Activated CD4-positive, alpha-beta T cell treated with anti-CD3 and anti-CD28 coated beads for 36 hours (primary cell): ENCODE measurements around the gene RFTN2. TPM values are rescaled to one million over a fixed set of nuclear protein-coding genes. Genes with fewer than 3 reads are reported as not detected.
A peak's percentile ranks its signal among the peaks of the same experiment; 100 is the strongest.
"Not testable (repeated sequence)": the region's sequence is repeated elsewhere in the genome, so short reads cannot be mapped to it uniquely, and the experiment has no call there.

ENCODE experiments used
- ATAC-seq: fragments of 200-7000 bp; cut with Tn5 transposase; one replicate; pipeline ENCODE4 v1.10.0; 2021; ENCODE audit warnings: mild to moderate bottlenecking, moderate library complexity
- CTCF ChIA-PET: fragments of 350-600 bp; sonication (Branson Sonifier 250); formaldehyde crosslinking; loops from one replicate; lab custom pipeline; 2021; ENCODE audit warnings: antibody characterized with exemption; lab: Charles Lee
- POLR2A ChIA-PET: fragments of 350-600 bp; sonication (Branson Sonifier 250); formaldehyde crosslinking; loops from one replicate; lab custom pipeline; 2021; ENCODE audit warnings: antibody characterized with exemption, inconsistent platforms; lab: Charles Lee
- DNase-seq: peaks from one replicate; pipeline ENCODE4 v3.0.0-alpha.2; 2020
- H3K27ac Mint-ChIP-seq: one replicate; pipeline ENCODE4 v1.8.0; 2021; ENCODE audit warnings: mixed read lengths
- H3K27me3 Mint-ChIP-seq: one replicate; pipeline ENCODE4 v1.8.0; 2021; ENCODE audit warnings: mixed read lengths
- H3K36me3 Mint-ChIP-seq: one replicate; pipeline ENCODE4 v1.8.0; 2021; ENCODE audit warnings: low read depth, mixed read lengths
- H3K4me1 Mint-ChIP-seq: one replicate; pipeline ENCODE4 v1.8.0; 2021; ENCODE audit warnings: mixed read lengths
- H3K4me3 Mint-ChIP-seq: one replicate; pipeline ENCODE4 v1.8.0; 2021; ENCODE audit warnings: mild to moderate bottlenecking, moderate library complexity, mixed read lengths
- H3K9me3 Mint-ChIP-seq: one replicate; pipeline ENCODE4 v1.8.0; 2021; ENCODE audit warnings: low read depth, mixed read lengths
- intact Hi-C, 2 experiments: fragments of 100-400 bp; cut with DNase I in 1 of 2; cut with micrococcal nuclease in 1 of 2; formaldehyde crosslinking; loops; one replicate each; pipeline versions ENCODE4 v1.14.2 to v1.15.1; 2022 to 2024; cut with DNase I, micrococcal nuclease
- total RNA-seq, 2 experiments: library from RNA; stranded (reverse); gene quantifications; one replicate each; pipeline ENCODE4 v1.2.3, GENCODE V29; 2021

RFTN2 gene
- total RNA-seq, 2 experiments from 2014 or later, result not detected

DNA sequence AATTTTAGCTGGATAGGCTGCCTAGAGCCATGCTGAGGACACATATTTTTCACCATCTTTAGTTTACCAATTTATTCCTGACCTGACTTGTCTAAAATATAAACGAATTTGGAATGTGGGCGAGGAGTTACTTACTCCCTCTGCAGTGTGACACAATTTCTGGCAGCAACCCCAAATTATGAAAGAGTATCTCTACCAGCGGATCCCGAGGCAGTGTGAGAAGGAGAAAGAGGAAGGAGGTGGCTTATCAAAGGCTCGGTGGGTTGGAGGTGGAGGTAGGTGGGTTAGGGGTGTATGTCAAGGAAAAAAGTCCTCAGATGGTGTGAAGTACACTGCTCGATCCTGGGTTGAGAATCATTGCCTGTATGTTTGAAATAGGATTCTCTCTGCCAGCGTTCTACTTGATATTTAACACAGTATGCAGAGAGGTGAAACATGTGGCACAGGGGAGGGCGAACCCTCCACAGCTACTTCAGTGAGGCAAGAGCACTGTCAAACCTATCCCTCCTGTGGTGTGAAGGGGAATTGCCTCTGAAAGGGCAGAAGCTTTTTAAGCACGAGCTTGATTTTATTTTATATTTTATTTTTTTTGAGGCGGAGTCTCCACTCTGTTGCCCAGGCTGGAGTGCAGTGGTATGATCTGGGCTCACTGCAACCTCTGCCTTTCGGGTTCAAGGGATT lies 76.0 kb downstream of the RFTN2 start:
- H3K4me1 Mint-ChIP-seq, result peaks cover 5% of the 10 kb centered on the region
- intact Hi-C loops, result no loop called here

DNA sequence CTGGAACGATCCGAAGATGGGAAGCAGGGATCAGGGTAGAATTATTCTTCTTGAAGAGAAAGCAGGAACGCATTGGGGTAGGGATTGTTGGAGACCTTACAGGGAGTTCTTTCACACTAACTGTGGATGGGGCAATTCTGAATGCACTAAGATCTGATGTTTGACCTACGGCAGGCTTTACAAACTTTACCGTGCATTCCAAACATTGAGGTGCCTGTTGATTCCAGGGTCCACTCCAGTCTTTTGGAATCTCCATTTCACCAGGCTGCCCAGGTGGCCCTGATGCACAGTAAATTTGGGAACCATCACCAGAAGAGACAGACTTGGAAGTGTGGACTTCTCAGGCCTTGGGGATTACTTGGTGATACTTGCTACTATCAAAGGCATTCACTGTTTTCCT lies 76.9 kb downstream of the RFTN2 start:
- H3K36me3 Mint-ChIP-seq, result no peaks in the 10 kb centered on the region
- CTCF ChIA-PET, result no interaction called here
- H3K27me3 Mint-ChIP-seq, result peaks cover 12% of the 10 kb centered on the region
- no peaks in the 10 kb centered on the region for H3K9me3 Mint-ChIP-seq
- H3K27ac Mint-ChIP-seq, result no peak overlapping the region
- no peak overlapping the region for H3K4me3 Mint-ChIP-seq
- intact Hi-C loops, result no loop called here
- no peak for DNase-seq
- peaks cover 5% of the 10 kb centered on the region for H3K4me1 Mint-ChIP-seq
- POLR2A ChIA-PET, result no interaction called here
- no peak for ATAC-seq

More for the DNA sequence above, 76.0 kb downstream of the RFTN2 start:
- POLR2A ChIA-PET, result interaction anchor here (1.1 kb wide), 1 partner anchor 99 kb away, joined by 3 read pairs; the partner anchor contains the start of genes HSPD1 and HSPE1
- no peak overlapping the region for H3K4me3 Mint-ChIP-seq
- DNase-seq, result peak; percentile 50
- H3K36me3 Mint-ChIP-seq, result no peaks in the 10 kb centered on the region
- CTCF ChIA-PET, result interaction anchor here (0.6 to 1.4 kb wide), 9 partner anchors 9 to 93 kb away, joined by 3 to 6 read pairs (median 3); no protein-coding TSS in a partner anchor
- H3K9me3 Mint-ChIP-seq, result no peaks in the 10 kb centered on the region
- ATAC-seq, result peak; percentile 89
- no peak overlapping the region for H3K27ac Mint-ChIP-seq
- H3K27me3 Mint-ChIP-seq, result peaks cover 12% of the 10 kb centered on the region

DNA sequence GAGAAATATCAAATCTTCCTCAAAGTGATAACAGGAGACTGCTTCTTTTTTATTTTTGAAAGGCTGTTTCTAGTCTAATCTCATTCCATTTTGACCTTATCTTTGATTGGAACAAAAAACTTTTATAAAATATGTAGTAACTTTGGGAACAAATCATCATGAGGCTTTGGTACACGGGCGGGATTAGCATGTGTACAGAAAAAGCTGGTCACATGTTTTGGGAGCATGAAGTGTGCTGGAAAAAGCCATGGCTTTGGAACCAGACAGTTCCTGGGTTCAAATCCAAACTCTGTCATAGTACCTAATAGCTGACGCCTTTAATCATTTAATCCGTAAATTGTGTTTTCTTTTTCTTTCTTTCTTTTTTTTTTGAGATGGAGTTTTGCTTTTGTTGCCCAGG lies 78.2 kb downstream of the RFTN2 start:
- H3K4me3 Mint-ChIP-seq, result no peak overlapping the region
- peaks cover 12% of the 10 kb centered on the region for H3K27me3 Mint-ChIP-seq
- DNase-seq, result no peak
- peaks cover 5% of the 10 kb centered on the region for H3K4me1 Mint-ChIP-seq
- H3K36me3 Mint-ChIP-seq, result no peaks in the 10 kb centered on the region
- ChIA-PET POLR2A (no interaction called here), CTCF (interaction anchor here (0.6 to 0.9 kb wide), 3 partner anchors 8 to 1741 kb away, joined by 3 to 4 read pairs (median 4); no protein-coding TSS in a partner anchor)
- ATAC-seq, result no peak
- H3K27ac Mint-ChIP-seq, result no peak overlapping the region
- H3K9me3 Mint-ChIP-seq, result no peaks in the 10 kb centered on the region
- intact Hi-C loops, result no loop called here

DNA sequence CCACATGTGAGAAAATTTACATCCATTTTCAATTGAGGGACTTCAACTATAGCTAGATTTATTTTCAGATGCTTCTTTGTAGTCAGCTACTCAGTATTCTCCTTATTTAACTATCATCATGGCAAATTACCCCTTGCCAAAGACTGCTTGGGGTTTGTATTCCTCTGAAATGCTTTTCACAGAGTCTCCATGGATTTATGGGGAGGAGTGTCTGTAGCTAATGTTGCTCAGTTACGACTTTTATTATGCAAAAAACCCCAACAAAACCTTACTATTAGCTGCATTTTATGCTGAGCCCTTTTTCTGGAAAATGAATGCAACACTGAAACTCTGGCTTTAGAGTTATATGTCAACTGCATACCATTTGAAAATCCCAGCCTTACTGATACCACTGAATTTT lies 78.6 kb downstream of the RFTN2 start:
- DNase-seq (no peak), ATAC-seq (no peak)
- H3K27me3 Mint-ChIP-seq, result peaks cover 12% of the 10 kb centered on the region
- H3K4me3 Mint-ChIP-seq, result no peak overlapping the region
- intact Hi-C loops, result no loop called here
- peaks cover 5% of the 10 kb centered on the region for H3K4me1 Mint-ChIP-seq
- no peaks in the 10 kb centered on the region for H3K36me3 Mint-ChIP-seq
- ChIA-PET POLR2A (interaction anchor here (0.7 kb wide), 1 partner anchor 10 kb away, joined by 6 read pairs; no protein-coding TSS in a partner anchor), CTCF (interaction anchor here (0.9 to 1.2 kb wide), 2 partner anchors 9 to 45 kb away, joined by 3 to 4 read pairs; no protein-coding TSS in a partner anchor)
- H3K9me3 Mint-ChIP-seq, result no peaks in the 10 kb centered on the region
- H3K27ac Mint-ChIP-seq, result no peak overlapping the region

DNA sequence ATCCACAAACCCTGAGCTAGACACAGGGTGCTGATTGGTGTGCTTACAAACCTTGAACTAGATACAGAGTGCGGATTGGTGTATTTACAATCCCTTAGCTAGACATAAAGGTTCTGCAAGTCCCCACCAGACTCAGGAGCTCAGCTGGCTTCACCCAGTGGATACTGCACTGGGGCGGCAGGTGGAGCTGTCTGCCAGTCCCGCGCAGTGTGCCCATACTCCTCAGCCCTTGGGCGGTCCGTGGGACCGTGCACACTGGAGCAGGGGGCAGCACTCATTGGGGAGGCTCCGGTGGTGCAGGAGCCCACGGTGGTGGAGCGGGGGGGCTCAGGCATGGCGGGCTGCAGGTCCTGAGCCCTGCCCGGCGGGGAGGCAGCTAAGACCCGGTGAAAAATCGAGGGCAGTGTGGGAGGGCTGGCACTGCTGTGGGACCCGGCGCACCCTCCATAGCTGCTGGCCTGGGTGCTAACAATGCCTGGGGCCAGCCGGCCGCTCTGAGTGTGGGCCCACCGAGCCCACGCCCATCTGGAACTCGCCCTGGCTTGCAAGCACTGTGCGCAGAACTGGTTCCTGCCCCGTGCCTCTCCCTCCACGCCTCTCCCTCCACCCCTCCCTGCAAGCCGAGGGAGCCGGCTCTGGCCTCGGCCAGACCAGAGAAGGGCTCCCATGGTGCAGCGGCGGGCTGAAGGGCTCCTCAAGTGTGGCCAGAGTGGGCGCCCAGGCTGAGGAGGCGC lies 83.9 kb downstream of the RFTN2 start:
- H3K4me3 Mint-ChIP-seq, result no peak overlapping the region
- no peaks in the 10 kb centered on the region for H3K36me3 Mint-ChIP-seq
- no peak for ATAC-seq
- intact Hi-C loops, result no loop called here
- no peak overlapping the region for H3K27ac Mint-ChIP-seq
- H3K27me3 Mint-ChIP-seq, result peaks cover 4% of the 10 kb centered on the region
- DNase-seq, result no peak
- no peaks in the 10 kb centered on the region for H3K9me3 Mint-ChIP-seq
- ChIA-PET CTCF (interaction anchor here (0.7 to 1.5 kb wide), 2 partner anchors 8 to 21 kb away, joined by 3 to 6 read pairs; no protein-coding TSS in a partner anchor), POLR2A (no interaction called here)
- no peaks in the 10 kb centered on the region for H3K4me1 Mint-ChIP-seq

DNA sequence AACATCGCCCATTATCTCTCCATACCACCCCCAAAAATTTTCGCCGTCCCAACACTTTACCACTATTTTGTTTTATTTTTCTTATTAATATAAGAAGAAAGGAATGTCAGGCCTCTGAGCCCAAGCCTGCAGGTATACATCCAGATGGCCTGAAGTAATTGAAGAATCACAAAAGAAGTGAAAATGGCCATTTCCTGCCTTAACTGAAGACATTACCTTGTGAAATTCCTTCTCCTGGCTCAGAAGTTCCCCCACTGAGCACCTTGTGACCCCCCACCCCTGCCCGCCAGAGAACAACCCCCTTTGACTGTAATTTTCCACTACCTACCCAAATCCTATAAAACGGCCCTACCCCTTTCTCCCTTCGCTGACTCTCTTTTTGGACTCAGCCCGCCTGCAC lies 88.1 kb downstream of the RFTN2 start:
- H3K4me3 Mint-ChIP-seq, intact Hi-C loops, DNase-seq, H3K27ac Mint-ChIP-seq, CTCF ChIA-PET, POLR2A ChIA-PET, H3K27me3 Mint-ChIP-seq, H3K36me3 Mint-ChIP-seq, H3K9me3 Mint-ChIP-seq, ATAC-seq, H3K4me1 Mint-ChIP-seq: not testable (repeated sequence)

DNA sequence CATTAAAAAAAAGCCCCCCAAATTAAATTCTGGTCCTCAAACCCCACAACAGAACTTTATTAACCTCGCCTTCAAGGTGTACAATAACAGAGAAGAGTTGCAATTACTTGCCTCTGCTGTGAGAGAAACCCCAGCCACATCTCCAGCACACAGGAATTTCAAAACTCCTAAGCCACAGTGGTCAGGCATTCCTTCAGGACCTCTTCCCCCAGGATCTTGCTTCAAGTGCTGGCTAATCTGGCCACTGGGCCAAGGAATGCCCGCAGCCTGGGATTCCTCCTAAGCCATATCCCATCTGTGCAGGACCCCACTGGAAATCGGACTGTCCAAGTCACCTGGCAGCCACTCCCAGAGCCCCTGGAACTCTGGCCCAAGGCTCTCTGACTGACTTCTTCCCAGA lies 95.2 kb downstream of the RFTN2 start:
- intact Hi-C loops, H3K27me3 Mint-ChIP-seq, POLR2A ChIA-PET, H3K4me3 Mint-ChIP-seq, H3K4me1 Mint-ChIP-seq, ATAC-seq, DNase-seq, H3K27ac Mint-ChIP-seq, H3K9me3 Mint-ChIP-seq, H3K36me3 Mint-ChIP-seq, CTCF ChIA-PET: not testable (repeated sequence)

DNA sequence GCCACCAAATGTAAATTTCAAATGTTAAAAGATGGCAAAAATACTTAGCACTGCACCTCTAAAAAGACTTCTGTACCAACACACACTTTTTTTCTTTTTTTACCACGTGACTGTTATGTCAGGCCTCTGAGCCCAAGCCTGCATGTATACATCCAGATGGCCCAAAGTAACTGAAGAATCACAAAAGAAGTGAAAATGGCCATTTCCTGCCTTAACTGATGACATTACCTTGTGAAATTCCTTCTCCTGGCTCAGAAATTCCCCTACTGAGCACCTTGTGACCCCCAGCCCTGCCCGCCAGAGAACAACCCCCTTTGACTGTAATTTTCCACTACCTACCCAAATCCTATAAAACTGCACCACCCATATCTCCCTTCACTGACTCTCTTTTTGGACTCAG lies 97.1 kb downstream of the RFTN2 start:
- H3K36me3 Mint-ChIP-seq, result peaks cover 13% of the 10 kb centered on the region
- ATAC-seq, H3K4me3 Mint-ChIP-seq, CTCF ChIA-PET, POLR2A ChIA-PET, DNase-seq, H3K27me3 Mint-ChIP-seq, H3K9me3 Mint-ChIP-seq, H3K27ac Mint-ChIP-seq, intact Hi-C loops, H3K4me1 Mint-ChIP-seq: not testable (repeated sequence)

DNA sequence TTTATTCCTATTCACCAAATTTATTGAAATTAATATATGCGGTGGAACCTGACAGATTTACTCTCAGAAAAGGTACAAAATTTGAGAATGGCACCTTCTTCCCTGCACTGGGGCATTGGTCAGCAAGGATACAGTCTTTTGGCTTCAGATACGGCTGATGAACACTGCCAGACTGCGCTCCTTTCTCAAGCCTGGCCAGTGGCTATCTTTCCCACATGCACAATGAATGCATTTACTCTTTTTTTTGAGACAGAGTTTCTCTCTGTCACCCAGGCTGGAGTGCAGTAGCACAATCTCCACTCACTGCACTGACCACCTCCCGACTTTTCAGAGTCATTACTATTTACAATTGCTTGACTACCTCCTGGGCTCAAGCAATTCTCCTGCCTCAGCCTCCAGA lies 97.9 kb downstream of the RFTN2 start:
- CTCF ChIA-PET, result no interaction called here
- peaks cover 19% of the 10 kb centered on the region for H3K36me3 Mint-ChIP-seq

DNA sequence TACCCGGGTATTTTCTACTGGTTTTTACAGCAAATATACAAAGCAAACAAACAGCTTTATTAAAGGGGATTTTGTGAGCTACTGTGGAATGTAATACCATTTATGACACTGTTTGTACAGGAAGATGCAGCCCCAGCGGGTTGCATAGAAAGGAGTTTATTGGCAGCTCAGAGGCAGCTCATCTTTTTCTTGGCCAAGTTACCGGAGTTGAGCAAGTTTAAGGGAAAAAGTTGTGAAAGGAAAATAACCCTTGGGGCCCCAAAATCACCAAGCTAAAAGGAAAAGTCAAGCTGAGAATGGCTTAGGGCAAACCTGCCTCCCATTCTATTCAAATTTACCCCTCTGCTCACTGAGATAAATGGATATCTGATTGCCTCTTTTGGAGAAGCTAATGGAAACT lies 98.8 kb downstream of the RFTN2 start:
- Mint-ChIP-seq H3K27me3 (no peaks in the 10 kb centered on the region), H3K9me3 (peaks cover 15% of the 10 kb centered on the region), H3K27ac (no peak overlapping the region), H3K4me3 (no peak overlapping the region), H3K36me3 (peaks cover 24% of the 10 kb centered on the region), H3K4me1 (no peaks in the 10 kb centered on the region)
- ChIA-PET CTCF (no interaction called here), POLR2A (no interaction called here)
- ATAC-seq (no peak), DNase-seq (no peak)
- intact Hi-C loops, result no loop called here

More for the DNA sequence above, 97.9 kb downstream of the RFTN2 start:
- Mint-ChIP-seq H3K27me3 (no peaks in the 10 kb centered on the region), H3K4me3 (no peak overlapping the region), H3K4me1 (no peaks in the 10 kb centered on the region), H3K9me3 (peaks cover 15% of the 10 kb centered on the region), H3K27ac (no peak overlapping the region)
- POLR2A ChIA-PET, result no interaction called here
- no peak for ATAC-seq
- intact Hi-C loops, result no loop called here
- no peak for DNase-seq

DNA sequence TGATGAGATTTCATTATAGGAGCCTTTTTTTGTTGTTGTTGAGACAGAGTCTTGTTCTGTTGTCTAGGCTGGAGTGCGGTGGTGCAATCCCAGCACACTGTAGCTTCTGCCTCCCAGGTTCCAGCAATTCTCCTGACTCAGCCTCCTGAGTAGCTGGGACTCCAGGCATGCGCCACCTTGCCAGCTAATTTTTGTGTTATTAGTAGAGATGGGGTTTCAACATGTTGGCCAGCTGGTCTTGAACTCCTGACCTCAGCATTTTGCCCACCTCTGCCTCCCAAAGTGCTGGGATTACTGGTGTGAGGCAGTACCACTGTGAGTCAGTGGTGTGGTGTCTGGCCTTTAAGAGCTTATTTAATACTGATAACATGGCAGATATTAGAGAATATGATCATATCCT lies 99.4 kb downstream of the RFTN2 start:
- DNase-seq (no peak), ATAC-seq (no peak)
- H3K36me3 Mint-ChIP-seq, result peaks cover 24% of the 10 kb centered on the region
- H3K4me1 Mint-ChIP-seq, result no peaks in the 10 kb centered on the region
- H3K9me3 Mint-ChIP-seq, result peaks cover 15% of the 10 kb centered on the region
- no peaks in the 10 kb centered on the region for H3K27me3 Mint-ChIP-seq
- intact Hi-C loops, result no loop called here
- H3K27ac Mint-ChIP-seq, result no peak overlapping the region
- no peak overlapping the region for H3K4me3 Mint-ChIP-seq
- ChIA-PET CTCF (no interaction called here), POLR2A (no interaction called here)

DNA sequence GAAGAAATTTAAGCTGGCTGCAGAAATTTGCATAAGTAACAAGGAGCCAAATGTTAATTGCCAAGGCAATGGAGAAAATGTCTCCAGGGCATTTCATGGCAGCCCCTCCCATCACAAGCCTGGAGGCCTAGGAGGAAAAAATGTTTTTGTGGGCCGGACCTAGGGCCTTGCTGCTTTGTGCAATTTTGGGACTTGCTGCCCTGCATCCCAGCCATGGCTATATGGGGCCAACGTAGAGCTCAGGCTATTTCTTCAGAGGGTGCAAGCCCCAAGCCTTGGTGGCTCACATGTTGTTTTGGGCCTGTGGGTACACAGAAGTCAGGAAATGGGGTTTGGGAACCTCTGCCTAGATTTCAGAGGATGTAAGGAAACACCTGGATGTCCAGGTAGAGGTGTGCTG lies 101.8 kb downstream of the RFTN2 start:
- POLR2A ChIA-PET, result no interaction called here

More for the DNA sequence above, 101.8 kb downstream of the RFTN2 start:
- ATAC-seq, result no peak
- intact Hi-C loops, result no loop called here
- Mint-ChIP-seq H3K27me3 (no peaks in the 10 kb centered on the region), H3K27ac (no peak overlapping the region), H3K4me3 (no peak overlapping the region), H3K36me3 (peaks cover 24% of the 10 kb centered on the region), H3K9me3 (peaks cover 15% of the 10 kb centered on the region), H3K4me1 (no peaks in the 10 kb centered on the region)
- CTCF ChIA-PET, result no interaction called here
- DNase-seq, result no peak
